BE2C (cell line): ENCODE measurements around the gene EYS.
"Not testable (repeated sequence)": the region's sequence is repeated elsewhere in the genome, so short reads cannot be mapped to it uniquely, and the experiment has no call there.

Experiments used
- DNase-seq: peaks from one replicate; pipeline ENCODE4 v3.0.0-alpha.2; 2020
- H3K27me3 ChIP-seq: fragments of 250-450 bp; sonication (Bioruptor Pico); 2 replicates; pipeline ENCODE4 v1.5.1; 2020; ENCODE audit warnings: mild to moderate bottlenecking
- H3K36me3 ChIP-seq: fragments of 250-450 bp; sonication (Bioruptor Pico); 2 replicates; pipeline ENCODE4 v1.5.1; 2020; ENCODE audit warnings: mild to moderate bottlenecking
- H3K4me1 ChIP-seq: fragments of 250-450 bp; sonication (Bioruptor Pico); 2 replicates; pipeline ENCODE4 v1.5.1; 2020
- H3K4me3 ChIP-seq: 2 replicates; pipeline ENCODE4 v1.5.1; 2011; ENCODE audit warnings: low read depth, low read length
- H3K9me3 ChIP-seq: fragments of 250-450 bp; sonication (Bioruptor Pico); 2 replicates; pipeline ENCODE4 v1.5.1; 2020
- CTCF ChIP-seq: IDR thresholded peaks from 2 replicates; pipeline ENCODE4 v1.5.1; 2012; ENCODE audit warnings: mild to moderate bottlenecking, low read depth, low read length

EYS gene

GRCh38 chr6:63739094-63739687, 1967.8 kb downstream of the EYS start:
- Histone ChIP-seq H3K4me1 (no peaks in the 10 kb centered on the region), H3K36me3 (no peaks in the 10 kb centered on the region), H3K27me3 (0 out of 2 replicates have a peak, but pooled peaks cover 2% of the 10 kb centered on the region), H3K4me3 (no peak overlapping the region), H3K9me3 (no peaks in the 10 kb centered on the region; the same call in 1 of the 2 replicates)
- DNase-seq = no peak
- no peak for TF ChIP-seq CTCF

GRCh38 chr6:63738190-63738589, 1968.8 kb downstream of the EYS start:
- not testable (repeated sequence) for H3K9me3 ChIP-seq, H3K27me3 ChIP-seq, H3K36me3 ChIP-seq, H3K4me1 ChIP-seq, DNase-seq, H3K4me3 ChIP-seq

GRCh38 chr6:63734923-63735322, 1972.1 kb downstream of the EYS start:
- TF ChIP-seq CTCF = no peak
- Histone ChIP-seq H3K4me1 (no peaks in the 10 kb centered on the region), H3K4me3 (no peak overlapping the region), H3K9me3 (no peaks in the 10 kb centered on the region; the same call in 1 of the 2 replicates), H3K27me3 (0 out of 2 replicates have a peak, but pooled peaks cover 2% of the 10 kb centered on the region), H3K36me3 (no peaks in the 10 kb centered on the region)
- DNase-seq = no peak

GRCh38 chr6:63732336-63732735, 1974.7 kb downstream of the EYS start:
- 0 out of 2 replicates have a peak, but pooled peaks cover 2% of the 10 kb centered on the region for H3K27me3 ChIP-seq
- H3K36me3 ChIP-seq = no peaks in the 10 kb centered on the region
- H3K9me3 ChIP-seq = no peaks in the 10 kb centered on the region
- TF ChIP-seq CTCF = no peak
- DNase-seq = no peak
- no peak overlapping the region for H3K4me3 ChIP-seq
- H3K4me1 ChIP-seq = no peaks in the 10 kb centered on the region

GRCh38 chr6:63731930-63732329, 1975.1 kb downstream of the EYS start:
- no peaks in the 10 kb centered on the region for H3K4me1 ChIP-seq
- no peak overlapping the region for H3K4me3 ChIP-seq
- H3K27me3 ChIP-seq = 0 out of 2 replicates have a peak, but pooled peaks cover 2% of the 10 kb centered on the region
- H3K36me3 ChIP-seq = no peaks in the 10 kb centered on the region
- H3K9me3 ChIP-seq = no peaks in the 10 kb centered on the region
- no peak for DNase-seq
- TF ChIP-seq CTCF = no peak

GRCh38 chr6:63730311-63730710, 1976.7 kb downstream of the EYS start:
- no peak for DNase-seq
- Histone ChIP-seq H3K9me3 (no peaks in the 10 kb centered on the region), H3K36me3 (no peaks in the 10 kb centered on the region), H3K27me3 (0 out of 2 replicates have a peak, but pooled peaks cover 2% of the 10 kb centered on the region), H3K4me1 (no peaks in the 10 kb centered on the region), H3K4me3 (no peak overlapping the region)
- no peak for TF ChIP-seq CTCF
